GM18868 (cell line): ENCODE results near the gene IL18R1.

ENCODE experiments used
- ATAC-seq: cut with Tn5 transposase; IDR thresholded peaks from one replicate; pipeline ENCODE4 v1.9.1; 2021; ENCODE audit warnings: mild to moderate bottlenecking, moderate library complexity; ENCODE audit not compliant: unreplicated experiment

The IL18R1 gene

GRCh38 chr2:102344397-102344796, 11.2 kb upstream of the IL18R1 start:
- no peak for ATAC-seq

- no peak for ATAC-seq
Measured at GRCh38 chr2:102345329-102345920, 10.2 kb upstream of the IL18R1 start.

- ATAC-seq: no peak
Measured at GRCh38 chr2:102346381-102347130, 9.0 kb upstream of the IL18R1 start.

GRCh38 chr2:102350137-102350793, 5.3 kb upstream of the IL18R1 start:
- ATAC-seq: no peak

GRCh38 chr2:102356381-102356712, 751 bp downstream of the IL18R1 start:
- no peak for ATAC-seq

GRCh38 chr2:102356741-102357140, 1.1 kb downstream of the IL18R1 start:
- no peak for ATAC-seq

GRCh38 chr2:102357937-102358336, 2.3 kb downstream of the IL18R1 start:
- ATAC-seq: peak; percentile 42

GRCh38 chr2:102358496-102358895, 2.9 kb downstream of the IL18R1 start:
- ATAC-seq: no peak

GRCh38 chr2:102359527-102359926, 3.9 kb downstream of the IL18R1 start:
- ATAC-seq: no peak

GRCh38 chr2:102361632-102362241, 6.1 kb downstream of the IL18R1 start:
- ATAC-seq: no peak

GRCh38 chr2:102365763-102366162, 10.2 kb downstream of the IL18R1 start:
- no peak for ATAC-seq

GRCh38 chr2:102366406-102367112, 11.0 kb downstream of the IL18R1 start:
- ATAC-seq: peak; percentile 82

- ATAC-seq: peak; percentile 67
Measured at GRCh38 chr2:102367331-102367971, 11.9 kb downstream of the IL18R1 start.

- no peak for ATAC-seq
Measured at GRCh38 chr2:102368461-102369109, 13.0 kb downstream of the IL18R1 start.

- no peak for ATAC-seq
Measured at GRCh38 chr2:102369866-102370265, 14.3 kb downstream of the IL18R1 start.

- no peak for ATAC-seq
Measured at GRCh38 chr2:102376052-102376591, 20.5 kb downstream of the IL18R1 start.

GRCh38 chr2:102383722-102384121, 28.1 kb downstream of the IL18R1 start:
- no peak for ATAC-seq

GRCh38 chr2:102385522-102385921, 29.9 kb downstream of the IL18R1 start:
- no peak for ATAC-seq

- no peak for ATAC-seq
Measured at GRCh38 chr2:102386004-102386403, 30.4 kb downstream of the IL18R1 start.
